ENCODE data around the gene PPIA. TPM values are rescaled to one million over a fixed set of nuclear protein-coding genes. Genes with fewer than 3 reads are reported as not detected.
A peak's percentile ranks its signal among the peaks of the same experiment; 100 is the strongest.
"Not testable (repeated sequence)": the region's sequence is repeated elsewhere in the genome, so short reads cannot be mapped to it uniquely, and the experiment has no call there.

Gene PPIA
- total and polyA plus RNA-seq, 4 donors: 1,416 to 5,113 (median 2,465) TPM

- ATAC-seq (ENCODE audit: insufficient read depth, low FRiP score): no peak
- WGBS, 2 donors: 44 to 68% methylated on average over 2 of the region's 2 CpGs
- peaks cover 16 to 35% (median 27%) of the 10 kb centered on the region in 4 donors for H3K36me3 ChIP-seq (ENCODE audit: control insufficient read depth in 4 of 4, insufficient read depth in 4 of 4, low read length in 4 of 4)
Observed at GRCh38 chr7:44838751-44839150, 42.3 kb downstream of the PPIA start.

GRCh38 chr7:44842675-44843074, 46.2 kb downstream of the PPIA start:
- not testable (repeated sequence) for H3K4me3 ChIP-seq; H3K9me3 ChIP-seq (ENCODE audit: control insufficient read depth in 4 of 4, insufficient read depth in 3 of 4, low read length in 3 of 4); H3K27me3 ChIP-seq (ENCODE audit: control insufficient read depth in 3 of 3, insufficient read depth in 3 of 3, low read length in 2 of 3); H3K9ac ChIP-seq (ENCODE audit: insufficient read depth in 1 of 2, low read length in 2 of 2); ATAC-seq (ENCODE audit: insufficient read depth, low FRiP score); DNase-seq
- 84% methylated on average over 8 of the region's 8 CpGs for WGBS, 2 donors
- peak overlapping the region in 1 of 2 donors; percentile 53 for H3K27ac ChIP-seq (ENCODE audit: low read depth in 1 of 2, low read length in 1 of 2)
- peaks cover 2 to 14% (median 5%) of the 10 kb centered on the region in 5 donors for H3K4me1 ChIP-seq (ENCODE audit: control insufficient read depth in 5 of 5, insufficient read depth in 5 of 5, low read length in 5 of 5)
- H3K36me3 ChIP-seq (ENCODE audit: control insufficient read depth in 4 of 4, insufficient read depth in 4 of 4, low read length in 4 of 4): peaks cover 11 to 26% (median 14%) of the 10 kb centered on the region in 4 donors

More at GRCh38 chr7:44838751-44839150, 42.3 kb downstream of the PPIA start:
- no peak for DNase-seq
- peaks cover 0 to 6% (median 0%) of the 10 kb centered on the region in 5 donors for H3K4me1 ChIP-seq (ENCODE audit: control insufficient read depth in 5 of 5, insufficient read depth in 5 of 5, low read length in 5 of 5)
- no peak for TF ChIP-seq CTCF (IDR thresholded peaks at IDR 0.05; ENCODE audit: control extremely low read depth, extremely low read depth)
- H3K9me3 ChIP-seq (ENCODE audit: control insufficient read depth in 4 of 4, insufficient read depth in 3 of 4, low read length in 3 of 4): no peaks in the 10 kb centered on the region
- no peaks in the 10 kb centered on the region for H3K27me3 ChIP-seq (ENCODE audit: control insufficient read depth in 3 of 3, insufficient read depth in 3 of 3, low read length in 2 of 3)
- no peak overlapping the region for H3K9ac ChIP-seq (ENCODE audit: insufficient read depth in 1 of 2, low read length in 2 of 2)
- H3K27ac ChIP-seq (ENCODE audit: low read depth in 1 of 2, low read length in 1 of 2): no peak overlapping the region
- no peak overlapping the region for H3K4me3 ChIP-seq

DNA sequence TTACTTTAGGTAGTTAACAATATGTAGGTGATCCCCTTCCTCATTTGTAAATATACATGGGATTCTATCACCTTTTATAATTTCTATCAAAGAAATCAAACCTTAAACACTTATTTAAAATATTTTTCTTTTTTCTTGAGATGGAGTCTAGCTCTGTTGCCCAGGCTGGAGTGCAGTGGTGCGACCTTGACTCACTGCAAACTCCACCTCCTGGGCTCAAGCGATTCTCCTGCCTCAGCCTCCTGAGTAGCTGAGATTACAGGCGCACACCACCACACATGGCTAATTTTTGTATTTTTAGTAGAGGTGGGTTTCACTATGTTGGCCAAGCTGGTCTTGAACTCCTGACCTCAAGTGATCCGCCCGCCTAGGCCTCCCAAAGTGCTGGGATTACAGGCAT, 47.0 kb downstream of the PPIA start:
- not testable (repeated sequence) for H3K9ac ChIP-seq (ENCODE audit: insufficient read depth in 1 of 2, low read length in 2 of 2); H3K27ac ChIP-seq (ENCODE audit: low read depth in 1 of 2, low read length in 1 of 2); H3K27me3 ChIP-seq (ENCODE audit: control insufficient read depth in 3 of 3, insufficient read depth in 3 of 3, low read length in 2 of 3); H3K9me3 ChIP-seq (ENCODE audit: control insufficient read depth in 4 of 4, insufficient read depth in 3 of 4, low read length in 3 of 4); ATAC-seq (ENCODE audit: insufficient read depth, low FRiP score); DNase-seq; H3K4me3 ChIP-seq
- 95 to 97% methylated on average over 5 of the region's 5 CpGs for WGBS, 2 donors
- Histone ChIP-seq H3K4me1 (ENCODE audit: control insufficient read depth in 5 of 5, insufficient read depth in 5 of 5, low read length in 5 of 5) (peaks cover 2 to 14% (median 5%) of the 10 kb centered on the region in 5 donors), H3K36me3 (ENCODE audit: control insufficient read depth in 4 of 4, insufficient read depth in 4 of 4, low read length in 4 of 4) (peaks cover 10 to 24% (median 13%) of the 10 kb centered on the region in 4 donors)

- no peak for DNase-seq
- Histone ChIP-seq H3K27me3 (ENCODE audit: control insufficient read depth in 3 of 3, insufficient read depth in 3 of 3, low read length in 2 of 3) (no peaks in the 10 kb centered on the region), H3K9me3 (ENCODE audit: control insufficient read depth in 4 of 4, insufficient read depth in 3 of 4, low read length in 3 of 4) (no peaks in the 10 kb centered on the region), H3K36me3 (ENCODE audit: control insufficient read depth in 4 of 4, insufficient read depth in 4 of 4, low read length in 4 of 4) (peaks cover 2 to 7% (median 6%) of the 10 kb centered on the region in 4 donors), H3K27ac (ENCODE audit: low read depth in 1 of 2, low read length in 1 of 2) (no peak overlapping the region), H3K9ac (ENCODE audit: insufficient read depth in 1 of 2, low read length in 2 of 2) (peak overlapping the region in 1 of 2 donors; percentile 55), H3K4me3 (no peak overlapping the region), H3K4me1 (ENCODE audit: control insufficient read depth in 5 of 5, insufficient read depth in 5 of 5, low read length in 5 of 5) (peaks cover 2 to 24% (median 5%) of the 10 kb centered on the region in 5 donors)
- no peak for TF ChIP-seq CTCF (IDR thresholded peaks at IDR 0.05; ENCODE audit: control extremely low read depth, extremely low read depth)
- ATAC-seq (ENCODE audit: insufficient read depth, low FRiP score): no peak
Observed at GRCh38 chr7:44845451-44845850, 49.0 kb downstream of the PPIA start.

GRCh38 chr7:44846390-44846789, 49.9 kb downstream of the PPIA start:
- H3K9ac ChIP-seq (ENCODE audit: insufficient read depth in 1 of 2, low read length in 2 of 2): peak overlapping the region; percentile 99 to 100
- H3K27ac ChIP-seq (ENCODE audit: low read depth in 1 of 2, low read length in 1 of 2); H3K27me3 ChIP-seq (ENCODE audit: control insufficient read depth in 3 of 3, insufficient read depth in 3 of 3, low read length in 2 of 3); ATAC-seq (ENCODE audit: insufficient read depth, low FRiP score); H3K36me3 ChIP-seq (ENCODE audit: control insufficient read depth in 4 of 4, insufficient read depth in 4 of 4, low read length in 4 of 4); H3K9me3 ChIP-seq (ENCODE audit: control insufficient read depth in 4 of 4, insufficient read depth in 3 of 4, low read length in 3 of 4); DNase-seq; H3K4me3 ChIP-seq: not testable (repeated sequence)
- WGBS, 2 donors: 34% methylated on average over 11 of the region's 11 CpGs
- peaks cover 2 to 24% (median 5%) of the 10 kb centered on the region in 5 donors for H3K4me1 ChIP-seq (ENCODE audit: control insufficient read depth in 5 of 5, insufficient read depth in 5 of 5, low read length in 5 of 5)

All from lung (tissue), 12 donors.